Fibroblast of mammary gland (primary cell): ENCODE data around the gene ARHGAP22.

Experiments
- DNase-seq: peaks from one replicate; pipeline ENCODE4 v3.0.0-alpha.2; 2010; ENCODE audit warnings: low read depth
- H3K4me3 ChIP-seq: 2 replicates; pipeline ENCODE4 v1.5.1; 2011; ENCODE audit warnings: low read depth, mild to moderate bottlenecking, low read length, moderate library complexity; ENCODE audit not compliant: control insufficient read depth
- TF ChIP-seq, protein P1 (sequence below): conservative IDR thresholded peaks from 2 replicates; pipeline ENCODE4 v1.5.1; 2011; ENCODE audit warnings: low read depth, low read length, inconsistent platforms; ENCODE audit not compliant: control insufficient read depth, insufficient read depth

The ARHGAP22 gene

DNA sequence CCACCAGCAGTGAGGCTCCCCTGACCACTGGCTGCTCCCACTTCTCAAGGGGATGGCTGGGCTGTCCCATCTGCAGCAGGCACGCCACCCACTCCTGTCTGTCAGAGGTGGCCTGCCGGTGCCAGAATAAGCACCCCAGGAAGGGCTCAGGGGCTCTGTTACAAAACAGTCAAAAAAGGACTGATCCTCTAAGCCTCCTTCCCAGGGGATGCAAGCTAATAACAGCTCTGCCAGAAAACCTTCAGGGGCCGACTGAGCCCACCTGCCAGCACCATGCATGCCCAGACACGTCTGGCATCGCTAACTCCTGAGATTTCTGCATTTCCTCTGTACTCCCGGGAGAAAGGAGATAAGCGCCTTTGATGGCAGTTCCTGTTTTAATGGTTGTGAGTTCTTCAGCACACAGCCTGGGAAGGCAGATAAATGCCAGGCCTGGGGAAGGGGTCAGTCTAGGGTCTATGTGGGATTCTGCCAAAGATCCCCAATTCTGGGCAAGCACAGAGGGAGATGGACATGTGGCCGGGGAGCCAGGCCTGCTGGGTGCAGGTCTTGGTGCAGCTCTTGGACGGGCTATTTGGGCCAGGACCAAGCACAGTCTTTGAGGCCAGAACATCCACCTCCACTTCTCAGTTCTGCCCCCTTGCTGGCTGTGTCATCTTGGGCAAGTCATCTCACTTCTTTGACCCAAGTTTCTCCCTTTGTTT, 128.4 kb downstream of the ARHGAP22 start:
- no peak for DNase-seq
- TF ChIP-seq, protein P1, sequence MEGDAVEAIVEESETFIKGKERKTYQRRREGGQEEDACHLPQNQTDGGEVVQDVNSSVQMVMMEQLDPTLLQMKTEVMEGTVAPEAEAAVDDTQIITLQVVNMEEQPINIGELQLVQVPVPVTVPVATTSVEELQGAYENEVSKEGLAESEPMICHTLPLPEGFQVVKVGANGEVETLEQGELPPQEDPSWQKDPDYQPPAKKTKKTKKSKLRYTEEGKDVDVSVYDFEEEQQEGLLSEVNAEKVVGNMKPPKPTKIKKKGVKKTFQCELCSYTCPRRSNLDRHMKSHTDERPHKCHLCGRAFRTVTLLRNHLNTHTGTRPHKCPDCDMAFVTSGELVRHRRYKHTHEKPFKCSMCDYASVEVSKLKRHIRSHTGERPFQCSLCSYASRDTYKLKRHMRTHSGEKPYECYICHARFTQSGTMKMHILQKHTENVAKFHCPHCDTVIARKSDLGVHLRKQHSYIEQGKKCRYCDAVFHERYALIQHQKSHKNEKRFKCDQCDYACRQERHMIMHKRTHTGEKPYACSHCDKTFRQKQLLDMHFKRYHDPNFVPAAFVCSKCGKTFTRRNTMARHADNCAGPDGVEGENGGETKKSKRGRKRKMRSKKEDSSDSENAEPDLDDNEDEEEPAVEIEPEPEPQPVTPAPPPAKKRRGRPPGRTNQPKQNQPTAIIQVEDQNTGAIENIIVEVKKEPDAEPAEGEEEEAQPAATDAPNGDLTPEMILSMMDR = no peak
- H3K4me3 ChIP-seq = no peak overlapping the region

DNA sequence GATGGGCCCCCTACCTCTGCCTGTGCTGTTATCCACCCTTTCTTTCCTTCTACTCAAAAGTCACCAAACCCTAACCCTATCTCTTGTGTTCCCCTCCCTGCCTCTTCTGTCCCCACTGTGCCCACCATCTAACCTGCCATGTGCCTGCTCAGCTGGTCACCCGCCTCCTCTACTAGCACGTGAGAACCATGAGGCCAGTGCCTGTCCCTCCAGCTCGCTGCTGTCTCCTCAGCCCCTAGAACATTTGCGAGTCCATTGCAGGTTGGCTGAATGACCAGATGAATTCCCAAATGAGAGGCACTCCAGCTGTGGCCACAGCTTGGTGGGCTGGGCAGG, 129.0 kb downstream of the ARHGAP22 start:
- no peak for DNase-seq
- TF ChIP-seq, protein P1 = no peak
- H3K4me3 ChIP-seq = no peak overlapping the region

GRCh38 chr10:48474765-48475365, 130.0 kb downstream of the ARHGAP22 start:
- DNase-seq = no peak
- H3K4me3 ChIP-seq = no peak overlapping the region
- TF ChIP-seq, protein P1 = no peak

DNA sequence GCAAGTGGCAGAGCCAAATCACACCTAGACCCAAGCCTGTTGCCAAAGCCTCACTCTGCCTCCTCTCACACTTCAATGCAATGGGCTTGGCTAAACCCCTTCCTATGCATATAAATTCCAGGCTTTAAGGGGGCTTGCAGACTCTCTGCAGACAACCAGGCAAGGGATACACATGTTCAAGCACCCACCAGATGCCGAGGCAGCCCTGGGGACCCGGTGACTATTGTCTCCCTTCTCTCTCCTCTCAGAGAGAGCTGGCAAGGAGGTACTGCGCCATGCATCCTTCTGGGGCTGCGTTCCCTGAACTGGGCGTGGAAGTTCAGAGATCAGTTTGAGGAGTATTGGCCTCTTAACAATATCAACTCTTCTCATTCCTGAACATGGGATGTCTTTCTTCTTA, 131.2 kb downstream of the ARHGAP22 start:
- no peak for DNase-seq
- H3K4me3 ChIP-seq = no peak overlapping the region
- TF ChIP-seq, protein P1 = no peak

DNA sequence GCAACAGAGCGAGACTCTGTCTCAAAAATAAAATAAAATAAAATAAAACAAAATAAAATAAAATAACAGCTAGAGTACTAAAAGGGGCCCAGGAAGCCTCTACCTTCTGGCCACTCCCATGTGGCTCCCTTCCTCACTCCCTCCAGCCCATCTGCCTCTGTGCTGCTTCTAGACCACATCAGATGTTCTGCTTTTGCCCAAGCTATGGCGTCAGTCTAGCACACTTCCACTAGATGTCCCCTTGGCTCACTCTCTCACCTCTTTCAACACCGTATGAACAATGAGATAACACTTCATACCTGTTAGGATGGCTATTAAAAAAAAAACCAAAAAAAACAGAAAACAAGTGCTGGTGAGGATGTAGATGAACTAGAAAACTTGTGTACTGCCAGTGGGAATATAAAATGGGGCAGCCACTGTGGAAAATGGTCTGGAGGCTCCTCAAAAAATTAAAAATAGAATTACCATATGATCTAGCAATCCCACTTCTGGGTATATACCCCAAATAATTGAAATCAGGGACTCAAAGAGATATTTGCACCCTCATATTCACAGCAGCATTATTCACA, 132.3 kb downstream of the ARHGAP22 start:
- no peak overlapping the region for H3K4me3 ChIP-seq
- DNase-seq = no peak
- TF ChIP-seq, protein P1 = no peak

- peak; percentile 59 for DNase-seq
- H3K4me3 ChIP-seq = no peak overlapping the region
- TF ChIP-seq, protein P1 = no peak
Measured at GRCh38 chr10:48470893-48471805, 133.7 kb downstream of the ARHGAP22 start.
